KBM-7 (cell line): ENCODE data around the gene APOA1.

Experiments
- DNase-seq: peaks from one replicate; pipeline ENCODE4 v3.0.0-alpha.2; 2015
- in situ Hi-C: fragments of 300-500 bp; cut with MboI; formaldehyde crosslinking; loops from 2 replicates; pipeline ENCODE4 v1.14.3; 2020; ENCODE audit warnings: low sequenced_read_pairs, low pct_unique_long_range_greater_than_20kb, mixed read lengths

Gene APOA1

DNA sequence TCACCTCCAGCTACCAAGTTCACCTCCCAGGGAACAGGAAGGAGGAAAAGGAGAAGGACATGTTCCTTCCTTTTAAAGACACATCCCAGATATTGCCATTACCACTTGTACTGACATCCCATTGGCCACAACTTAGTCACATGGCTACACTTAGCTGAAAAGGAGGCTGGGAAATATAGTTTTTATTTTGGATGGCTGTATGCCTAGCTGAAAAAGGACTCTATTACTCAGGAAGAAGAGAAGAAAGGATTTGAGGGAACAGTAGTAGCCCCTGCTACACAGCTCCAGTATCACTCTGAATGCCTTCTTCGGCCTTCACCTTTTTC is 43.7 kb downstream of the APOA1 start:
- DNase-seq, result no peak
- in situ Hi-C loops, result no loop called here

- in situ Hi-C loops, result no loop called here
- no peak for DNase-seq
Measured at GRCh38 chr11:116792869-116793771, 44.3 kb downstream of the APOA1 start.

- DNase-seq, result no peak
- in situ Hi-C loops, result no loop called here
Measured at GRCh38 chr11:116792144-116792868, 45.1 kb downstream of the APOA1 start.

DNA sequence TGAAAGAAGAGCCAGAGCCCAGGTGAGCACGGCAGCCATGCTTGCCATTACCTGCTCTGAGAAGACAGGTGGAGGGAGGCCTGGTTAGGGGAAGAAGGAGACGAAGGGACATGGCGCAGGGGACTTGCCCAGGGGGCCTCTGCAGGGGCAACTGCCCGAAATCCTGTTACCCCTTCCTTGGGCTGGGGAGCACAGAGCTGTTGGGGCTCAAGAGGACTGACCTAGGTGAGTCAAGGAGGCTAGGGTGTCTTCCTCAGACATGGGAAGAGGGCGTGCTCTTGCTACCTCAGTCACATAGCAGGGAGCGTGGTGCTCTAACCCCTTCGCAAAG is 45.6 kb downstream of the APOA1 start, which contains the start of gene APOA5:
Gene APOA5, minus strand, starts transcription at position 67 of the 331 bp plus-strand sequence. Its CDS starts 19 bp downstream, at position 48.
- DNase-seq, result no peak
- in situ Hi-C loops, result no loop called here

GRCh38 chr11:116791002-116791812 is 46.2 kb downstream of the APOA1 start:
- DNase-seq, result peak; percentile 84
- in situ Hi-C loops, result no loop called here

- in situ Hi-C loops, result no loop called here
- DNase-seq, result no peak
Measured at GRCh38 chr11:116790167-116791001, 47.0 kb downstream of the APOA1 start.

- in situ Hi-C loops, result no loop called here
- no peak for DNase-seq
Measured at GRCh38 chr11:116788975-116789374, 48.4 kb downstream of the APOA1 start.

GRCh38 chr11:116788534-116788933 is 48.9 kb downstream of the APOA1 start:
- in situ Hi-C loops, result no loop called here
- no peak for DNase-seq

- peak; percentile 82 for DNase-seq
- in situ Hi-C loops, result no loop called here
Measured at GRCh38 chr11:116787786-116788486, 49.5 kb downstream of the APOA1 start, which contains the start of gene ZPR1. ZPR1 (minus strand) TSS chr11:116788023; CDS start chr11:116787990, 33 bp downstream.

- in situ Hi-C loops, result no loop called here
- no peak for DNase-seq
Measured at GRCh38 chr11:116787436-116787785, 50.0 kb downstream of the APOA1 start.

DNA sequence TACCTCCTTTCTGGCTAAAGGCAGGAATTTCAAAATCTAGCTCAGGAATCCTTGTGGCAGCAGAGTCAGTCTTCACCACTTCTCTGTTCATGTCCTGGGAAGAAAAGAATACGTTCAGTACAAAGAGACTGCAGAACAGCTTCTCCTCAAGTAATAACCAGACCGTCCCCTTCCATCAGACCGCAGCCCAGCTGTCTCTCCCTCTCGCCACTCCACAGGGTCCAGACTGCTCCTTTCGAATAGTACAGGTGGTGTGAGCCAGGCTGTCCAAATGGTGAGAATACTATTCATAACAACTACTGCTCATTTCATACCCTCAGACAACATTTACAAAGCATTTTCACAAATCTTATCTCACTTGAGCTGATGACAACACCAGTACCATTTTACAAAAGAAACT is 50.5 kb downstream of the APOA1 start:
- no peak for DNase-seq
- in situ Hi-C loops, result no loop called here

GRCh38 chr11:116786326-116786725 is 51.1 kb downstream of the APOA1 start:
- in situ Hi-C loops, result no loop called here
- no peak for DNase-seq
